NCI-H526 treated with DMSO at 0.1 percent for 48 hours (cell line): ENCODE measurements around the gene NFIA.
A peak's percentile ranks its signal among the peaks of the same experiment; 100 is the strongest.

Experiments
- DNase-seq: peaks from one replicate; lab custom pipeline; 2025; lab: John Stamatoyannopoulos, UW

Gene NFIA

DNA sequence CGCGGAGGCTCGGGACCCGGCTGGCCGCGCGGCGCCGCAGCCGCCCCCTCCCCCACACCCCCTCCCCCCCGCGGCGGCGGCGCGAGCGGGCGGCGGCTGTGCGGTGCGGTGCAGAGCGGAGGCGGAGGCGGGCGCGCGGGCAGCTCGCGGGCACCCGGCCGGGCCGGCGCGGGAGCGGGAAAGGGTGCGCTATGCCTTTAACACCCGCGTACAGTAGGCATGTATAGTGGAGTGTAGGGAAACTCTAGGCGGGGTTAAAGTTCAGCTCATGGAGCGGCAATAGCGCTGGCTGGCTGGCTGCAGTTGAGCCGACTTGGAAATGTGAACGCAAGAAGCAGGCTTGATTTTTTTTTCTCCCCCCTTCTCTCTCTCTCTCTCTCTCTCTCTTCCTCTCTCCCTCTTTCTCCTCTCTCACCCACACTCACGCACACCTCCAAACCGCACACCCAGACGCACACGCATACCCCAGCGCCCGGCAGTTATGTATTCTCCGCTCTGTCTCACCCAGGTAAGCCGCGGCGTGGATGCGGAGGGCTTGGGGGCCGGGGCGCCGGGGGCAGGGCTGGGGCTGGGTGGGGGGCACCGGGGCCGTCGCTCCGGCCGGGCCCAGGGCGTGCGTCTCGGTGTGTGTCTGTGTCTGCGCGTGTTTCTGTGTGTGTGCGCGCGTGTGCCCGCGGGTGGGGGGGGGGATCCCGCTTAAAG is at the start of gene NFIA:
Gene NFIA (plus strand): TSS at position 251 of the 702 bp plus-strand sequence.
- no peak for DNase-seq

DNA sequence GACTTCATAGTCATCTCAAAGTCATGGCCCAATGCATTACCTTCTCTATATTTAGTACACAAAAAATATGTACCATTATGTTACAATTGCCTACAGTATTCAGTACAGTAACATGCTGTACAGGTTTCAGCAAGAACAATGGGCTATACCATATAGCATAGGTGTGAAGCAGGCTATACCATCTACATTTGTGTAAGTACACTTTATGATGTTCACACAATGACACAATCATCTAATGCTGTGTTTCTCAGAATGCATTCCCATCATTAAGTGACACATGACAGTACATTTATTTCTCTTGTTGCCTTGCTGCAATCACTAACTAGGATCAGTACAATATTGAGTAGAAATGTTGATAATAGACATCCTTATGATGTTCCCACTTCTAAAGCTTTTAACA is 46.5 kb upstream of the NFIA start:
- DNase-seq = no peak

DNA sequence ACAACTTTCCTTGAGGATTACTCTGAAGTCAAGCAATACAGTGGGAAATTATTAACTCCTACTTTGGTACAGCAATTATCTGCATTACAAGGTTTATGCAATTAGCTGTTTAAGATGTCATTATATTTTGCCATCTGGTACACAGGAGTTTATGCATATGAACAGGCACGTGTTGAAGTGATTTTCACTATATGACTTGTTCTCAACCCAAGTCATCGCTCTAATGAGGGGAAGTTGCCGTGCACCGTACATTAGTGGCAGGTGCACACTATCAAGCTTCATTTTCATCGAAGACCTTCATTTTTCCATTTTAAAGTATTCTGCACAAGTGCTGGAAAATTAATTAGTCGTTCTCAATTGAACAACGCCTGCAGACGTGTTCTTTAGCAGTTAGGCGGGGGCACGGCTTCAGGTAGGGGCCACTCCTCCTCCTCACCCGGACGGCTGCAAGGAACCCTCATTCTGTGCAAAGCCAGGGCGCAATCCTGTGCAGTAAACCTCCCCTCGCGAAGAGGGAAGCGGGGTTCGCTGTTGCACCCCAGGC is 39.8 kb upstream of the NFIA start:
- no peak for DNase-seq

DNA sequence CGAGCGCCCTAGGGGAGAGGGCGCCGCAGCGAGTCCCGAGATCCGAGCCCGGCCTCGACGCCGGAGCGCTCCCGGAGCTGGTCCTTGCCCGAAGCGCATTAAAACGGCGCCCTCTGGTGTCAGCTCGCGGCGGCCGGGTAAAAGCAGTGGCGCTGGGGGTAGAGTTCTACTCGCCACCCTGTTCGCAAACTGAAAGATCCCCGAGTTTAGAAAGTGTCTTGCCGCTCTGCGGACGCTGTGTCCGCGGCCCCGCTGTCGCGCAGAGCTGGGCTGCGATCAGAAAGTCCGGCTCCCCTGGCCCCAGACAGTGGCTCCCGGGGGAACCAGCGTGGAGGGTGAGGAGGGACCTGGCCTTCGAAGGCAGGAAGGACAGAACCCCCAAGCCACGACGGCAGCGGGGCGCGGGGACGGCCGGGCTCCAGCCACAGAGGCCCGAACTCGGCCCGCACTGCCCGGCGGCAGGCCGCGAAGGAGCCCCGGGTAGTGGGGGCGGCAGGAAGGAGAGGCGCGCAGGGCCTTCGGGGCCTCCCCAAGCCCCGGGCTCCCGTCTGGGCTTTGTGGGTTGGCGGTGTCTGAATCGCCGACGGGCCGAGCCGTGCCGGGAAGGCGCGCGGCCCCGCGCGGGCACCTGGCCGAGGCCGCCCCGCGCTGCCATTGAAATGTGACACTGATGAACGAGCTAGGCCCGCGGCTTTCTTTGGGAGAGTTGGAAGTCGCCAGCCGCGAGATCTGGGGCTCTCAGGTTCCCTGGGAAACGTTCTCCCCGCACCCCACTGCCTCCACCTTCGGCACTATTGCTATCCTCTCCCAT is 39.1 kb upstream of the NFIA start:
- DNase-seq = peak; percentile 74

DNA sequence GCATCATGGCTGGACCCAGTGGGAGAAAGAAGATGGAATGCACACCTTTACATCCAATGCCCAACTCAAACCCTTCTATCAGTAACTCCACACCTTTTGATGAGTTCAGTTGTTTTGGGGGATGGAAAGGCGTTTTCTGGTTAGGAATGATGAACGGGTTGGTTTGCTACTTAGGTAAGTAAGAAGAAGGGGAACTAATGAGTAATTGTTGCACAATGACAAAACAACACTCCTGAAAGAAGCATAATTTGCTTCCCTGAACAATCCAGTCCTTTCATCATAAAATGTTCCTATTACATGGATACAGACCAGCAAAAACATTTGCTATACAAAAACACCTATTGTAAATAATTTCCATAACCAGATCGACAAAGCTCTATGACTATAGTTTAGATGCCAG is 35.9 kb upstream of the NFIA start:
- no peak for DNase-seq

DNA sequence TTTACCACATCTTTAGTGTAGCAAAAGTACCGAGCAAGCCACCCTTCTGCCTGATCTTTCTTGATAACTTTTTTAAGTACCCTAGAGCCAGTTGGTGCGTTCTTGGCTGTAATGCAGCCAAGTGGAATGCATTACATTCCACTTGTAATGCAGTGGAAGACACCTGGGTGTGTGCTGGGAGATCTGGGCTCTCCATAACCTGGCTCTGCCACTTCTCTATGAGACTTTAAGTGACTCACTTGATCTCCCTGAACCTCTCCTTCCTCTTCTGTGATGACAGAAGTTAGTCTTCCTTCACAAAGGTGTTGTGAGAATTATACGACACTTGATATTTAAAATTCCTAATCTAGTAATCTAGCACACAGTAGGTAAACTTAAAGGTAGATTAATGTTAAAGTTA is 35.3 kb upstream of the NFIA start:
- DNase-seq = no peak

DNA sequence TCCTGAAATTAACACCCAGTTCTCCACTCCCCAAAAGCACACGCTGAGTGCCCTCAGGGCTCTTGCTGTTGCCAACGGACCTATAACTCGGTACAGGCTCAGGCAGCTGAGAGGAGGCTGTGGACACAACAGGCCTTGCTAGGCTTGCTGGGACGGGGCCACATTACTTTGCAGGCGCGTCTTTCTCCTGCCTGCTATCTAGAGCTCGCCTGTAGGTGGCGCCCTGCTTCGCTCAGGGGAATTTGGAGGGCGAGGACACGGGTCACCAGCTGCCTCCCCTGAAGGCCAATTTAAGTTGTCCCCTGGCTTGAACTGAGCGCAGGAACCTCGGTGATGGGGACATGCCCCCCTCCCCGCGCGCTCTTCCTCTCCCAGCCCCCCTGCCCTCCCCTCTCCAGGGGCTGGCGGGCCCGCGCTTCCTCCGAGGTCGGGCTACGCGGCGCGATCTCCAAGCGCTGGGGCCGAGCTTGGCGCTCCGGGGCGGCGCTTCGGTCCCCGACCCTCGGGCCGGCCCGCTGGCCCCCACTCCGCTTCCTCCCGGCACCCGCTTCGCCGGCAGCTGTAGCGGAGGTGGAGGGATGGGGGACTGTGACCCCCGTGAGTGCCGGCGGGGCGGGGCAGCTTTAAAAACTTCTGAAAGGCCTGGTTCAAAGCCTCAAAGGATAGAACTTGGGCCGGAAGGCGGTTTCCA is 32.4 kb upstream of the NFIA start:
- peak; percentile 60 for DNase-seq

DNA sequence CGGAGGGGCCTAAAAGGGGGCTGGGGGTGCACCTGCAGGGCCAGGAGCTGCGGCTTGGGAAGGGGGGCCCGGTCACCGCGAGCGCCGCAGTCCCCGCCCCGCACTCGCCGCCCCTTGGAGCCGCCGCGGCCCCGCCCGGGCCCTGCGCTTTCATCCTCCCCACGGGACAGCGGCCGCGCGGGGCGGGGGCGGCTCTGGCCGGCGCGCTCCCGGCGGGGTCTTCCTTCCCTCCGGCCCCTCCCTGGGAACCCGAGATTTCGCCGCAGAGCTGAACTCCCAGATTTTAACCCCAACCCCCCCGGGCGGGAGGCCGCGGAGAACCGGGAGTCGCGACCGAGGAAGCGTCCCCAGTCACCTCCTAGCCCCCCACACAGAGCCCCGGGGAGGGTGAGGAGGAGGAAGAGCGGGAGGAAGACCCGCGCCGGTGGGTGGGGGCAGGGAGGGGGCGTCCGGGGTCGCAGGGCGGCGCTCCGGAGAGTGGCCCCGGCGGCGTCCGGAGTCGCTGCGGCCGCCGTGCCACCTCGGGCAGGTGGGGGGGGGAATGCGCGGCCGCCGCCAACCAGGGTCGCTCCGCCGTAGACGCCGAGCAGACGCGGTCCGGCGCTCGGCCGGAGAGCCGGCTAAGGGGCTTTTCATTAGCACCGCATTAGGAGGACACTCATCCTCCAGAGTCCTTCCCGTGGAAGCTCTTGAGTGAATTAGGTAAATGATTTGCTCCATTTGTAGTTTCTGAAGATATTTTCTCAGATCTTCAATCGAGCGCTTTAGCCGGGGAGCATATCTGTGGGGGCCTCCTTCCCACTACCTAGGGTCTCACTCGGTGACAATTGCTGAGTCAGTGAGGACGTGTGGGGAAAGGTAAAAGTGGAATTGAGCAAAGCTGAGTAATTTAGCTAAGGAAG is 31.6 kb upstream of the NFIA start:
- DNase-seq = no peak

DNA sequence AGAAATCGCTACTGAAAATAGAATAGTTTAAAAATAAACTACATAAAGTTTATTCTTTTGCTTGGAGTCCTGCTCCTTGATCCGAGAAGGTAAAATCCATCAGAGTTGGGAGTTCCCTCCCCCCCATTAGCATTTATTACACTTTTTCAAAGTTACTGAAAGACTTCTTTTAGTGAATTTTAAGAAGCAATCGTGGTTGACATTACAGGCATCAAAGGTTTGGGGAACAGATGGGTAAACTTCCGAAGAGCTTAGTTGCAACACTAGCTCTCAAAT is 31.0 kb upstream of the NFIA start:
- DNase-seq = no peak

DNA sequence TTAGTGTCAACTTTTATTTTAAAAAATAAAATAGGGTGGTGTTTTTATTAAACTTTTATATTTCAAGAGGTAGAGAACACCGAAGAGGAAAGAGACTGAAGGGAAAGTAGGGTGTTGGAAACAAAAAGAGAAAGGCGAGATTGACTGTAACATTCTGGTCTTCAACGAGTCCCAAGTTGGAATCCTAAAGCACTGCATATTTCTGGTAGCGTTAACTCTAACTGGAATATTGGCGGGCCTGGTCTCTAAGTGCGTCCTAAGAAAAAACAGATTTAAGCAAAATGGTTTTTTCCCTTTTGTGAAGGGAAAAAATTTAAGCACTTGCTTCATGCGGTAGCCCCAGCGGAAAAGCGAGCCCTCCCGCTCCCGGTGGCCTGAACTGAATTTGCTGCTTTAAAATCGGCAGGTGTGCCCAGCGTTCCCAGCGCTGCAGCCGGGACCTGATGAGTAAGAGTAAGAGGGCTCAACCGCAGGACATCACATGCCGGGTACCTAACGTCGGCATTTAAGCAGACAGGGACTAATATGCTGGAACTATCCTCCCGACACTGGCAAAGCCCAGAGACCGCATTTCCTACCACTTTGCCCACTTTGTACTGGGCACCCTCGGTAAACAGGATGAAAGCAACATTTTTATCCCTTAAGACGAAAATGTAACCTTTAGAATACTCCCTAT is 30.5 kb upstream of the NFIA start:
- DNase-seq = no peak

DNA sequence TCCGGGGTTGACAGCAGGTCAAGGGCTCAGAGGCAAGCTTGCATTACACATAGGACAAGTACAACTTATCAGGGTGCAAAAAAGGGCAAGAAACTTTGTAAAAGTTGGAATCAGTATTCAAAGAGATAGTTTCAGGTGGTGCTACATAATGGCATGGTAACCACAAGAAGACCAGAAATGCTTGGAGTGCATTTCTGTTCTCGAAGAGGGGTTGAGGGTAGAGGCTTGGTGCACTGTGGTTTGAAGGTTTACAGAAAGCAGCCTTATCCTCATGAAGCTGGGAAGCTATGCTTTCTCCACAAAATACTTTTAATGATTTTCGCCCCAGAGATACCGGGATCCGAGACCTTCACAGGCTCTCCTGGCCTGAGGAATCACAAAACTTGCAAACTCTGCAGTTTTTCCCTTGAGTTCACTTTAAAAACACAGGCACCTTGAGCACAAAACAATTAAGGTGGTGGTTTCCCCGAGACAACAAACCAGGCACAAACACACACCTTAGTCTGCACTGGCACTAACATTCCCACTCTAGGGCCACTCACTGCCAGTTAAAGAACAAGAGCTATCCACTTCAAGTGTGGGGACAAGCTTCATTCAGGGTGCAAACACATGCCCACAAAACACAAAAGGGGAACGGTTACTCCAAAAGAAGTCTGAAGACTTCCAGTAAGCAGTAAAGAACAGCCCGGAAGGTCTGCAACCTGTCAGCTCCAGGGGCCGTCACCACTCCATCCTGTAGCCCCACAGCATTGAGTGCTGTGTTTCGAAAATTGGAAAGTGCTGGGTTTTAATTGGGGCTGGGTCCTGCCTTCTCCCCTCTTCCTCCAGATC is 29.8 kb upstream of the NFIA start:
- DNase-seq = no peak

DNA sequence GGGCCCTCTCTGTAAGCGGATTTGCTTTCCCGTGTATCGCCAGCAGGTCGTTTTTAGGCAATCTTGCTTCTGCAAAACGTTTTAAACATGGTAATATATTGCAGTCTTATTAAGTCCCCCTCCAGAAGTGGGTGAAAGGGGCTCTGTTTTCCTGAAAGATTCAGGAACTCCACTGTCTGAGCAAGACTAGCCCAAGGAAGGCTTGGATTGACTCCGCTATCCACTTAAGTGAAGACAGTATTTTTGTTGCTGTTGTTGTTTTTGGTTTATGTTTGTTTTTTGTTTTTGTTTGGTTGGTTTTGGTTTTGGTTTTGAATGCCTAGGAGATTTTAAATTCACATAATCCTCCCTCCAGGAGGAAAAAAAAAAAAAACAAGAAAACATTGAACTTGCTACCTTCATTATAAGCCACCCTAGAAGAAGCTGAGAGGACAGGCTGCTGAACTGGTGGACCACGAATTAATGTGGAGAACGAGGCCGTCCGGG is 29.1 kb upstream of the NFIA start:
- DNase-seq = no peak

DNA sequence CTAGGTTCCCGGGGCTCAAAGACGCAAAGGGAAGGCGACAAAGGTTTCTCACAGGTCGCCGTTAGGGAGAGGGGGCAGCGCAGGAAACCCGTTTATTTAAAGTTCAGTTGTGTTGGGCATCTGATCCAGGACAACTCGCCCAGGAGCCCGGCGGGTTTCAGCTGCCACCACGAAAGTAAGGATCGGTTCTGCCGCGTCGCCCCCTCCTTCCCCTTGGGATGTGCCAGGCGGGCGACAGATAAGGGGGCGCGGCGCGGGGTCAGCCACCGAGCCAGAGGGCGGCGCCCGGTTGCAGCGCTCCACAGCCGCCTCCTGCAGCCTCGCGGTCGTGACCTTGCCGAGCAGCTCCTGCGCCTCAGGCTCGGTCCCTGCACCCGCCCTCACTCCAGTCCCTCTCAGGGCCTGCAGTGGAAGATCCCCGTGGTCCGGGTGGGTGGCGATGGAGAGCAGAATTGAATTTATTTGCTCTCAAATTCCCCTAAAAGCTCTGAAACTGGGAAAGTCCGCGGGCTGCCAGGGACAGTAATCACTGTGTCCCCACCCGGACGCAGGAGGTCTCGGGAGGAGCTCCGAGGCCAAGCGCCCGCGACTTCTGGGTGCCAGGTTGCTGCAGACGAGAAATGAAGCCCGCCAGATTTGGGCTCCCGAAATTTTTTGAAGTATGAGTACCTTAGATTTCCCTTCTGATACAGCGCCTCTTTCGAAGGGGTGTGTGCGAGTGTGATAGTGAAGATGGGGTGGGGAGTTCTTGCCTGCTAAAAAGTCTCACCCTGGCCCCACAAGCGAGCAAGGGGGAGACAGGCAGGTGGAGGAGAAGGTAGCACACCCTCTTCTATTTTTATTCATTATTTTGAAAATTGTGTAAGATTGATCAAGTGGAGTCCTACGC is 28.4 kb upstream of the NFIA start:
- DNase-seq = no peak

DNA sequence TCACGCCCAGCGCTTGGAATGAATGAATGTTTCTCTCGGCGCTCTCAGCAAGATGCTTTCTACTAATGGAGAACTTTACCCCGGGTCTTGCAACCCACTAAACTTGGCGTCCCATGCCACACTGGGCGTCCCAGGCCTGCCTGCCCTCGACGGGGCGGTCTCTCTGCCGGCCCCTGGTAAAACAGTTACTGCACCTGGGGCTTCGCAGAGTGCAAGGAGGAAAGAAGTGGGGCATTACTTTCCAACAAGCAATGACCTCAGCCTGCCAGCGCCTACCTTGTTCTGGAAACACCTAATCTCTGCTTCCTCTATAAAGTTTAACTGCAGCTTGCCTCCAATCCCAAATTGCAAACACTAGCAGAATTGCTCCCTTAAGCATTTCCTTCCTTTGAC is 27.8 kb upstream of the NFIA start:
- DNase-seq = no peak

DNA sequence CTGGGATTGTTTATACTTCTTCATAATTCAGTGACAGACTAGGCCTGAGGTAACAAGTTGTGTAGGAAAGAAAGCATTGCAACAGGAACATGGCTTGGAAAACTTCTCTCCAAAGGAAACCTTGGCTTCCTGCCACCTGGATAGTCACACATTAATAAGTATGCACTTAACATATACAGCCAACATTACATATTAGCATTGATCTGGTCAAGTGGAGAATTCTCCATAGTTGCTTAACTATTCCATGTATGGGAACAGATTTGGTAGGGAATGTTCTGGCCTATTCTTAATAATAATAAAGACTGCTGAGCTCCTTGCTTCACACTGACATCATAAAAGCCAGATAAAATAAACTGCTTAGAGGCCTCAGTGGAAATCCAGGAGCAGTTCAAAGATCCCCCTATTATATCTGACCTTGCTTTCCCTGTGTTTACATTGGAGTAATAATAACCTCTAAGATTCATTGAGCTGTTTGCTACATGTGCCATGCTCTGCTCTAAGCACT is 27.2 kb upstream of the NFIA start:
- no peak for DNase-seq

DNA sequence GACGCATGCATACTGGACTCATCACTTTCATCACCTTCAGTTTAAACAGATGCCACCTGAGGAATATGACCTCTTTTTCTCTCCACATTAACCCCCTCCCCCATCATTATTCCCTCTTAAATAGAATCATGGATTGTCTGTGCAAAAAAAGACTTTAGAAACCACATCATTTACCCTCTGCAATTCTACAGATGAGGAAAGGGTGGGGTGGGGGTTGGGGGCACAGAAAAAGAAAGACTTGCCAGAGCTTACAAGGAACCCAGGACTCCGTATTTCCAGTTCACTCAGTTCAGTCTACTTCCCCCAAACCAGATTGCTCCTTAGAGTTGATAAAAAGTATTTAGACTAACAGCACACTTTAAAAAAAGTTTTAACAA is 26.2 kb upstream of the NFIA start:
- DNase-seq = no peak

DNA sequence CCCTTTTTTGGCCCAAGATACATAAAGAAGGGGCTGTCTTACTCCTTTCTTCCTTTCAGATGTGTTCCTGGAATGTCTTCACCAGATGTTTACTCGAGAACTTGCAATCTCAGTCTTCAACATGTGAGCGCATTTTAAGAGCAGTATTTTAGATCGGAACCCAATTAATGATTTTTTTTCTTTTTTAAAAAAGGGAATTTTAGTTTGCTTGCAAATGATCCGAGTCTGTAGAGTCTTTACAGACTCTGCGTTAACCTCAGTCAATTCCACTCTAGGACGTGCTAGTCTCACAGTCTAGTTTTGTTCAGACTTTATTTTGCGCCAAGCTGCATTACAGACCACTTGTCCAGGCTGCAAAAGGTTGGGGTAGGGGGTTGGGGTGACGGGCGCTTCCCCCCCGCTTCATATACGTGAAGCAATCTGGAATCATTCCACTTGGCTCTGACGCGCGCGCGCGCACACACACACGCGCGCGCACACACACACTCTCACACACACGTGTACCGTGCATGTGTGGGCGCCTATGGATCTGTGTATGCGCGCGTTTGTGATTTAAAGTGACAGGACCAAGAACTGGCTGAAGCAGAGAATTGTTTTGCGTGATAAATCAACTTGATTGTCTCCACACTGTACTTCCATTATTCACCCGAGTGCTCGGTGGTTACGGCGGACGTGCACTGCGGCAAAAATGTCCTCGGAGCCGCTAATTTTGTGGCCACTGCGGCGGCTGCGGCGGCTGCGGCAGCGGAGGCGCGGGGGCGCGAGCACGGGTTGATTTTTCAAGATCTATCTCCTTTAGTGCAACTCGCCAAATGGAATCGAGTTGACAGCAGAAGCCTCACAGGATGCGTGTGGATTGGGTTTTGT is 25.6 kb upstream of the NFIA start:
- DNase-seq = peak; percentile 51
